Measurements from ENCODE around the gene GNAQ. TPM values are rescaled to one million over a fixed set of nuclear protein-coding genes. Genes with fewer than 3 reads are reported as not detected.

The GNAQ gene
- total and polyA plus RNA-seq, 2 experiments from 2014 or later = 21.1 to 43.1 TPM

GRCh38 chr9:77872863-77873262 is 158.7 kb downstream of the GNAQ start:
- H3K36me3 ChIP-seq (ENCODE audit: insufficient read depth) = no peaks in the 10 kb centered on the region
- H4K20me1 ChIP-seq (replicated peaks; ENCODE audit: insufficient read depth) = 0 out of 2 replicates have a peak, but pooled peaks cover 6% of the 10 kb centered on the region
- peaks cover 22% of the 10 kb centered on the region; the same call in 1 of the 2 replicates for H3K79me2 ChIP-seq (replicated peaks; ENCODE audit: insufficient read depth)
- Mint-ChIP-seq H3K27ac (no peak overlapping the region), H3K4me1 (peaks cover 17% of the 10 kb centered on the region), H3K9me3 (no peaks in the 10 kb centered on the region), H3K4me3 (no peak overlapping the region), H3K36me3 (ENCODE audit: low read depth) (no peaks in the 10 kb centered on the region; the same call in 2 of the 3 replicates), H3K27me3 (ENCODE audit: insufficient read depth, low read depth, poor library complexity) (peaks cover 7% of the 10 kb centered on the region)
- H3K27me3 ChIP-seq (ENCODE audit: insufficient read depth) = no peaks in the 10 kb centered on the region
- no peak overlapping the region for H3K4me3 ChIP-seq
- DNase-seq (ENCODE audit: low spot score) = no peak
- H3F3A ChIP-seq (replicated peaks; ENCODE audit: low read depth) = no peaks in the 10 kb centered on the region
- no peak overlapping the region for H3K4me2 ChIP-seq
- H3K4me1 ChIP-seq (ENCODE audit: insufficient read depth) = peaks cover 6% of the 10 kb centered on the region
- H3K9me2 ChIP-seq (ENCODE audit: insufficient read depth) = no peaks in the 10 kb centered on the region
- H3K27ac ChIP-seq (ENCODE audit: low read depth) = no peak overlapping the region
- TF ChIP-seq STAT1 (IDR thresholded peaks at IDR 0.05; ENCODE audit: unreplicated experiment) (no peak), ETS1 (IDR thresholded peaks at IDR 0.05) (no peak), EZH2phosphoT487 (IDR thresholded peaks at IDR 0.05; ENCODE audit: unreplicated experiment) (no peak), ZNF331 (CRISPR knock-in tag; IDR thresholded peaks at IDR 0.05; ENCODE audit: low read depth) (no peak), REST (IDR thresholded peaks at IDR 0.05; ENCODE audit: unreplicated experiment) (no peak), POLR2AphosphoS5 (IDR thresholded peaks at IDR 0.05; ENCODE audit: low read depth) (no peak), CREB1 (CRISPR knock-in tag; IDR thresholded peaks at IDR 0.05; ENCODE audit: low read depth) (no peak), ZNF114 (CRISPR knock-in tag; IDR thresholded peaks at IDR 0.05) (no peak), EZH2 (IDR thresholded peaks at IDR 0.05; ENCODE audit: low read depth, unreplicated experiment) (no peak), JUNB (IDR thresholded peaks at IDR 0.05; ENCODE audit: unreplicated experiment) (no peak), ZNF462 (CRISPR knock-in tag; IDR thresholded peaks at IDR 0.05) (no peak), NANOG (IDR thresholded peaks at IDR 0.05; ENCODE audit: borderline replicate concordance) (no peak)
- no peak overlapping the region for H2AFZ ChIP-seq
- no peak for ATAC-seq
